ENCODE results near the gene RNF151.
"Not testable (repeated sequence)": the region's sequence is repeated elsewhere in the genome, so short reads cannot be mapped to it uniquely, and the experiment has no call there.

The RNF151 gene

GRCh38 chr16:1960665-1961630 lies 5.7 kb upstream of the RNF151 start:
- peak; percentile 82 for DNase-seq

GRCh38 chr16:1961651-1962067 lies 5.0 kb upstream of the RNF151 start:
- DNase-seq, result no peak

GRCh38 chr16:1962161-1963153 lies 4.2 kb upstream of the RNF151 start:
- DNase-seq, result not testable (repeated sequence)

GRCh38 chr16:1963806-1964505 lies 2.7 kb upstream of the RNF151 start:
- no peak for DNase-seq

GRCh38 chr16:1964506-1965395 lies 1.9 kb upstream of the RNF151 start, which contains the start of gene RPS2:
TSS of gene RPS2 (minus strand) at chr16:1964826. CDS start at chr16:1964625, 201 bp downstream.
- peak; percentile 96 for DNase-seq

GRCh38 chr16:1965396-1966001 lies 1.2 kb upstream of the RNF151 start:
- no peak for DNase-seq

GRCh38 chr16:1968146-1968953 lies 1.7 kb downstream of the RNF151 start:
- DNase-seq, result no peak

GRCh38 chr16:1971796-1972489 lies 5.3 kb downstream of the RNF151 start, which contains the start of gene TBL3:
TSS of gene TBL3 (plus strand) at chr16:1972053. CDS start at chr16:1972165, 112 bp downstream.
- peak; percentile 71 for DNase-seq

GRCh38 chr16:1972490-1972877 lies 5.8 kb downstream of the RNF151 start:
- no peak for DNase-seq

- no peak for DNase-seq
These were observed 7.0 kb downstream of the RNF151 start for GRCh38 chr16:1973461-1974156.

GRCh38 chr16:1974157-1975070 lies 7.8 kb downstream of the RNF151 start:
- no peak for DNase-seq

GRCh38 chr16:1975432-1976215 lies 9.0 kb downstream of the RNF151 start:
- no peak for DNase-seq

- DNase-seq, result no peak
These were observed 9.5 kb downstream of the RNF151 start for GRCh38 chr16:1976216-1976520.

- DNase-seq, result no peak
These were observed 10.6 kb downstream of the RNF151 start for GRCh38 chr16:1976951-1977874.

GRCh38 chr16:1977875-1978268 lies 11.2 kb downstream of the RNF151 start:
- no peak for DNase-seq

All from NCI-H1694 treated with DMSO at 0.1 percent for 48 hours (cell line).